PC-9 (cell line): Measurements from ENCODE around the gene LHX4. TPM values are rescaled to one million over a fixed set of nuclear protein-coding genes. Genes with fewer than 3 reads are reported as not detected.

Experiments
- BruUV-seq: library from RNA; stranded (reverse); fragments of 400-500 nt; replicated peaks from 2 replicates; lab custom pipeline; 2021; lab: Mats Ljungman, UMichigan
- CTCF ChIA-PET: fragments of 300-600 bp; sonication (Branson Sonifier 250); formaldehyde crosslinking; loops from one replicate; lab custom pipeline; 2022; ENCODE audit warnings: antibody characterized with exemption; lab: Charles Lee
- POLR2A ChIA-PET: fragments of 300-600 bp; sonication (Branson Sonifier 250); formaldehyde crosslinking; loops from one replicate; lab custom pipeline; 2022; ENCODE audit warnings: antibody characterized with exemption; ENCODE audit not compliant: unreplicated experiment; lab: Charles Lee
- DNase-seq, 2 experiments: peaks; one replicate each; pipeline versions ENCODE4 v3.0.0 to v3.0.0-alpha.2; 2015 to 2022; ENCODE audit warnings: mixed read lengths in 1 of 2
- H2AFZ ChIP-seq: fragments of 200-600 bp; sonication (generic); 2 replicates; pipeline ENCODE4 v1.8.1; 2017; ENCODE audit warnings: antibody characterized with exemption
- H3F3A ChIP-seq: fragments of 200-600 bp; sonication (generic); 2 replicates; pipeline ENCODE4 v1.8.1; 2017; ENCODE audit warnings: antibody characterized with exemption, mild to moderate bottlenecking, low read depth; ENCODE audit not compliant: insufficient read depth
- H3K27ac ChIP-seq: fragments of 200-600 bp; sonication (generic); 2 replicates; pipeline ENCODE4 v1.6.1; 2016; ENCODE audit warnings: mixed run types
- H3K27me3 ChIP-seq: fragments of 200-600 bp; sonication (generic); 2 replicates; pipeline ENCODE4 v1.6.1; 2016; ENCODE audit warnings: low read depth, mixed run types; ENCODE audit not compliant: insufficient read depth
- H3K36me3 ChIP-seq: fragments of 200-600 bp; sonication (generic); 2 replicates; pipeline ENCODE4 v1.6.1; 2016; ENCODE audit warnings: low read depth, mixed run types
- H3K4me1 ChIP-seq: fragments of 200-600 bp; sonication (generic); replicated peaks from 2 replicates; pipeline ENCODE4 v1.6.1; 2016; ENCODE audit warnings: mixed run types; ENCODE audit not compliant: insufficient read depth
- H3K4me2 ChIP-seq: fragments of 200-600 bp; sonication (generic); 2 replicates; pipeline ENCODE4 v1.6.1; 2017; ENCODE audit warnings: mixed run types
- H3K4me3 ChIP-seq: fragments of 200-600 bp; sonication (generic); 2 replicates; pipeline ENCODE4 v1.6.1; 2016; ENCODE audit warnings: mixed run types
- H3K79me2 ChIP-seq: fragments of 200-600 bp; sonication (generic); 2 replicates; pipeline ENCODE4 v1.6.1; 2017; ENCODE audit warnings: low read depth, mixed run types
- H3K9me2 ChIP-seq: fragments of 200-600 bp; sonication (generic); 2 replicates; pipeline ENCODE4 v1.8.1; 2017; ENCODE audit warnings: mild to moderate bottlenecking; ENCODE audit not compliant: insufficient read depth
- H3K9me3 ChIP-seq: fragments of 200-600 bp; sonication (generic); 2 replicates; pipeline ENCODE4 v1.8.1; 2016; ENCODE audit warnings: low read depth; ENCODE audit not compliant: insufficient read depth
- H4K20me1 ChIP-seq: fragments of 200-600 bp; sonication (generic); 2 replicates; pipeline ENCODE4 v1.8.1; 2017; ENCODE audit not compliant: insufficient read depth
- EZH2 ChIP-seq: fragments of 200-600 bp; sonication (generic); IDR thresholded peaks from 2 replicates; pipeline ENCODE4 v1.8.0; 2017; ENCODE audit warnings: antibody characterized with exemption, low read depth
- intact Hi-C: fragments of 100-400 bp; cut with micrococcal nuclease; formaldehyde crosslinking; loops from one replicate; pipeline ENCODE4 v1.10.0; 2022; ENCODE audit not compliant: unreplicated experiment
- total RNA-seq: library from RNA; stranded (reverse); gene quantifications from 2 replicates; pipeline ENCODE4 v1.2.3, GENCODE V29; 2021
- TF ChIP-seq, protein P1 (sequence below): fragments of 200-600 bp; sonication (generic); conservative IDR thresholded peaks from 2 replicates; pipeline ENCODE4 v1.6.1; 2017; ENCODE audit warnings: mixed run types, antibody characterized with exemption, mild to moderate bottlenecking, moderate library complexity

The LHX4 gene
- total RNA-seq, 1 experiment from 2014 or later = 0.28 TPM

GRCh38 chr1:180283098-180283497 is 53.0 kb downstream of the LHX4 start:
- Histone ChIP-seq H3K9me3 (no peaks in the 10 kb centered on the region), H3K27ac (no peak overlapping the region), H4K20me1 (no peaks in the 10 kb centered on the region), H3K4me1 (no peaks in the 10 kb centered on the region), H3F3A (no peaks in the 10 kb centered on the region), H3K4me2 (no peak overlapping the region), H3K79me2 (no peaks in the 10 kb centered on the region), H3K36me3 (peaks cover 12% of the 10 kb centered on the region; the same call in 1 of the 2 replicates), H2AFZ (no peak overlapping the region), H3K4me3 (no peak overlapping the region), H3K27me3 (no peaks in the 10 kb centered on the region), H3K9me2 (no peaks in the 10 kb centered on the region)
- no TSS peak for BruUV-seq
- TF ChIP-seq, protein P1, sequence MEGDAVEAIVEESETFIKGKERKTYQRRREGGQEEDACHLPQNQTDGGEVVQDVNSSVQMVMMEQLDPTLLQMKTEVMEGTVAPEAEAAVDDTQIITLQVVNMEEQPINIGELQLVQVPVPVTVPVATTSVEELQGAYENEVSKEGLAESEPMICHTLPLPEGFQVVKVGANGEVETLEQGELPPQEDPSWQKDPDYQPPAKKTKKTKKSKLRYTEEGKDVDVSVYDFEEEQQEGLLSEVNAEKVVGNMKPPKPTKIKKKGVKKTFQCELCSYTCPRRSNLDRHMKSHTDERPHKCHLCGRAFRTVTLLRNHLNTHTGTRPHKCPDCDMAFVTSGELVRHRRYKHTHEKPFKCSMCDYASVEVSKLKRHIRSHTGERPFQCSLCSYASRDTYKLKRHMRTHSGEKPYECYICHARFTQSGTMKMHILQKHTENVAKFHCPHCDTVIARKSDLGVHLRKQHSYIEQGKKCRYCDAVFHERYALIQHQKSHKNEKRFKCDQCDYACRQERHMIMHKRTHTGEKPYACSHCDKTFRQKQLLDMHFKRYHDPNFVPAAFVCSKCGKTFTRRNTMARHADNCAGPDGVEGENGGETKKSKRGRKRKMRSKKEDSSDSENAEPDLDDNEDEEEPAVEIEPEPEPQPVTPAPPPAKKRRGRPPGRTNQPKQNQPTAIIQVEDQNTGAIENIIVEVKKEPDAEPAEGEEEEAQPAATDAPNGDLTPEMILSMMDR = no peak
- no peak for TF ChIP-seq EZH2
- CTCF ChIA-PET = no interaction called here
- DNase-seq = no peak
- intact Hi-C loops = no loop called here
- POLR2A ChIA-PET = no interaction called here

GRCh38 chr1:180286417-180286816 is 56.4 kb downstream of the LHX4 start:
- H3K36me3 ChIP-seq = peaks cover 15% of the 10 kb centered on the region; the same call in 1 of the 2 replicates
- ChIA-PET CTCF (no interaction called here), POLR2A (no interaction called here)
- H3K9me3 ChIP-seq = no peaks in the 10 kb centered on the region
- no peak overlapping the region for H3K27ac ChIP-seq
- TF ChIP-seq, protein P1 = no peak
- no peak for TF ChIP-seq EZH2
- no peaks in the 10 kb centered on the region for H3K9me2 ChIP-seq
- no peaks in the 10 kb centered on the region for H3K27me3 ChIP-seq
- no peaks in the 10 kb centered on the region for H3K4me1 ChIP-seq
- H3K79me2 ChIP-seq = no peaks in the 10 kb centered on the region
- no peak overlapping the region for H3K4me3 ChIP-seq
- H3K4me2 ChIP-seq = no peak overlapping the region
- intact Hi-C loops = no loop called here
- H2AFZ ChIP-seq = no peak overlapping the region
- no peaks in the 10 kb centered on the region for H3F3A ChIP-seq
- no TSS peak for BruUV-seq
- no peak for DNase-seq
- no peaks in the 10 kb centered on the region for H4K20me1 ChIP-seq

DNA sequence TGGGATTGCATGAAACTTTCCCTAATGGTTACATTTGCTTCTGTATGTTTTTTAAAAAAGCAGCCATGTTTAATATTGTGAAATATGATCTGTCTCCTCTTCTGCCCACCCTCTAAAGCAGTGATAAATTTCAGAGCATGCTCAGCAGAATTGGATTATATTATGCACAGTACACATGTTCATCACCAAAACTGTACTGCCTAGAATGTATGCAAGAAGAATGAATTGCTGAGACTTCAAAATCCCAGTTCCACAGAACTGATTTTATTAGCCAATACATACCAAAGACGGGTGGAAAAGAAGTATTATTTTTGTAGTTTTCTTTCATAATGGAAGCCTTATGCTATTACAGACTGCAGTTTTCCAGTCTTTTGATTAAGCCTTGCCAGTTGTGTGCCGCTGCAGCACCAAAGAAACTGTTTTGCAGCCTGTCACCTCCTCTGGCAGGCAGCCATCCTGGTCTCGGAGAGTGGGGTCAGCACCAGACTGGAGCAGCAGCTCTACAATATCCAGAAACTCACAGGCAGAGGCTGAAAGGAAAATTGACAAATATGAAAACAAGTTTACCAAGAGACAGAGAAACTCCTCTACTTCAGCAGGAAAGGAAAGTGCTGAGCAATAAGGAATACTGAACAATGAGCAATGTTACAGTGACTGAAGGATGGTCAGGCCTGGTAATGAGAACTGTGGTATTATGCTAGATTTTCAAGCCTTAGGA is 58.1 kb downstream of the LHX4 start:
- no peaks in the 10 kb centered on the region for H3F3A ChIP-seq

More for the DNA sequence above, 58.1 kb downstream of the LHX4 start:
- BruUV-seq = no TSS peak
- H3K9me3 ChIP-seq = no peaks in the 10 kb centered on the region
- ChIA-PET POLR2A (interaction anchor here (0.6 kb wide), 1 partner anchor 85 kb away, joined by 6 read pairs; no protein-coding TSS in a partner anchor), CTCF (no interaction called here)
- no peaks in the 10 kb centered on the region for H3K79me2 ChIP-seq
- no peak overlapping the region for H3K27ac ChIP-seq
- no peaks in the 10 kb centered on the region for H4K20me1 ChIP-seq
- peaks cover 15% of the 10 kb centered on the region; the same call in 1 of the 2 replicates for H3K36me3 ChIP-seq
- H3K4me3 ChIP-seq = no peak overlapping the region
- no peaks in the 10 kb centered on the region for H3K4me1 ChIP-seq
- H3K27me3 ChIP-seq = no peaks in the 10 kb centered on the region
- DNase-seq = no peak
- TF ChIP-seq, protein P1 = no peak
- no peak for TF ChIP-seq EZH2
- H2AFZ ChIP-seq = no peak overlapping the region
- H3K9me2 ChIP-seq = no peaks in the 10 kb centered on the region
- intact Hi-C loops = no loop called here
- no peak overlapping the region for H3K4me2 ChIP-seq
